GM23338 (cell line): Measurements from ENCODE around the gene LDLRAD3. TPM values are rescaled to one million over a fixed set of nuclear protein-coding genes. Genes with fewer than 3 reads are reported as not detected.

Experiments
- ATAC-seq: fragments of 200-7000 bp; cut with Tn5 transposase; 3 replicates; pipeline ENCODE4 v1.9.1; 2020
- DNase-seq: peaks from one replicate; pipeline ENCODE4 v3.0.0-alpha.2; 2015; ENCODE audit warnings: low spot score
- H2AFZ ChIP-seq: fragments of 200-600 bp; sonication (generic); 2 replicates; pipeline ENCODE4 v1.8.0; 2016; ENCODE audit warnings: antibody characterized with exemption, mild to moderate bottlenecking, moderate library complexity
- H3F3A ChIP-seq: fragments of 200-600 bp; sonication (generic); replicated peaks from 2 replicates; pipeline ENCODE4 v1.8.0; 2017; ENCODE audit warnings: antibody characterized with exemption, mixed run types, low read depth
- H3K27ac ChIP-seq: fragments of 200-600 bp; sonication (generic); 2 replicates; pipeline ENCODE4 v1.6.1; 2016; ENCODE audit warnings: low read depth
- H3K27me3 ChIP-seq: fragments of 200-600 bp; sonication (generic); 2 replicates; pipeline ENCODE4 v1.8.0; 2016; ENCODE audit warnings: mild to moderate bottlenecking, mixed run types, moderate library complexity; ENCODE audit not compliant: insufficient read depth
- H3K36me3 ChIP-seq: fragments of 200-600 bp; sonication (generic); 2 replicates; pipeline ENCODE4 v1.8.0; 2016; ENCODE audit warnings: mild to moderate bottlenecking; ENCODE audit not compliant: insufficient read depth
- H3K4me1 ChIP-seq: fragments of 200-600 bp; sonication (generic); 2 replicates; pipeline ENCODE4 v1.8.0; 2016; ENCODE audit warnings: mild to moderate bottlenecking, moderate library complexity; ENCODE audit not compliant: insufficient read depth
- H3K4me2 ChIP-seq: fragments of 200-600 bp; sonication (generic); 2 replicates; pipeline ENCODE4 v1.7.1; 2017; ENCODE audit warnings: mixed run types
- H3K4me3 ChIP-seq: fragments of 200-600 bp; sonication (generic); 2 replicates; pipeline ENCODE4 v1.6.1; 2016; ENCODE audit warnings: mixed run types
- H3K79me2 ChIP-seq: fragments of 200-600 bp; sonication (generic); replicated peaks from 2 replicates; pipeline ENCODE4 v1.8.0; 2017; ENCODE audit warnings: mild to moderate bottlenecking; ENCODE audit not compliant: insufficient read depth
- H3K9me2 ChIP-seq: fragments of 200-600 bp; sonication (generic); 2 replicates; pipeline ENCODE4 v1.8.0; 2017; ENCODE audit not compliant: insufficient read depth
- H4K20me1 ChIP-seq: fragments of 200-600 bp; sonication (generic); replicated peaks from 2 replicates; pipeline ENCODE4 v1.8.0; 2017; ENCODE audit warnings: mild to moderate bottlenecking; ENCODE audit not compliant: insufficient read depth
- H3K27ac Mint-ChIP-seq: 2 replicates; pipeline ENCODE4 v1.8.0; 2020; ENCODE audit warnings: inconsistent platforms, mild to moderate bottlenecking, moderate library complexity, mixed read lengths
- H3K27me3 Mint-ChIP-seq: 3 replicates; pipeline ENCODE4 v1.8.0; 2022; ENCODE audit warnings: low read depth, mild to moderate bottlenecking, moderate library complexity, mixed read lengths, inconsistent platforms; ENCODE audit not compliant: insufficient read depth, poor library complexity
- H3K36me3 Mint-ChIP-seq: 3 replicates; pipeline ENCODE4 v1.8.0; 2021; ENCODE audit warnings: low read depth, mild to moderate bottlenecking, inconsistent platforms, moderate library complexity, mixed read lengths
- H3K4me1 Mint-ChIP-seq: 3 replicates; pipeline ENCODE4 v1.8.0; 2020; ENCODE audit warnings: mild to moderate bottlenecking, inconsistent platforms, mixed read lengths
- H3K4me3 Mint-ChIP-seq: 3 replicates; pipeline ENCODE4 v1.8.0; 2021; ENCODE audit warnings: moderate library complexity, mild to moderate bottlenecking, inconsistent platforms, mixed read lengths
- H3K9me3 Mint-ChIP-seq: 3 replicates; pipeline ENCODE4 v1.8.0; 2020; ENCODE audit warnings: moderate library complexity, mild to moderate bottlenecking, inconsistent platforms, mixed read lengths
- CTCF ChIP-seq, 2 experiments: fragments of 200-600 bp in 1 of 2; sonication (generic) in 1 of 2; conservative IDR thresholded peaks; 2 replicates each; pipeline versions ENCODE4 v1.5.1 to v1.6.1; 2016 to 2017; ENCODE audit warnings: antibody characterized with exemption in 2 of 2, low read depth in 2 of 2, mild to moderate bottlenecking in 2 of 2, moderate library complexity in 1 of 2
- ETS1 ChIP-seq: IDR thresholded peaks from 2 replicates; pipeline ENCODE4 v1.6.1; 2016; ENCODE audit warnings: antibody characterized with exemption
- EZH2 ChIP-seq: fragments of 200-600 bp; sonication (generic); IDR thresholded peaks from one replicate; pipeline ENCODE4 v1.8.0; 2017; ENCODE audit warnings: antibody characterized with exemption, mild to moderate bottlenecking, low read depth; ENCODE audit not compliant: unreplicated experiment
- JUNB ChIP-seq: IDR thresholded peaks from one replicate; pipeline ENCODE4 v1.6.1; 2016; ENCODE audit warnings: antibody characterized with exemption; ENCODE audit not compliant: unreplicated experiment
- NANOG ChIP-seq: IDR thresholded peaks from 2 replicates; pipeline ENCODE4 v1.6.1; 2016; ENCODE audit warnings: antibody characterized with exemption, borderline replicate concordance
- POLR2AphosphoS5 ChIP-seq: IDR thresholded peaks from 2 replicates; pipeline ENCODE4 v1.6.1; 2016; ENCODE audit warnings: antibody characterized with exemption, low read depth
- REST ChIP-seq: IDR thresholded peaks from one replicate; pipeline ENCODE4 v1.6.1; 2018; ENCODE audit warnings: antibody characterized with exemption; ENCODE audit not compliant: unreplicated experiment
- ZNF114 ChIP-seq: fragments of 250-450 bp; sonication (Bioruptor Pico); IDR thresholded peaks from 2 replicates; pipeline ENCODE4 v1.5.0; 2020; ENCODE audit warnings: mild to moderate bottlenecking, moderate library complexity
- ZNF462 ChIP-seq: fragments of 250-450 bp; sonication (Bioruptor Pico); IDR thresholded peaks from 2 replicates; pipeline ENCODE4 v1.5.0; 2020; ENCODE audit warnings: mild to moderate bottlenecking, moderate library complexity
- polyA plus RNA-seq: library from polyadenylated mRNA; unstranded; fragments of >200 nt; fragmentation: Nextera tagmentation; extraction: Ambion mirVana; gene quantifications from 2 replicates; pipeline ENCODE4 v1.2.1, GENCODE V29; 2016
- total RNA-seq: library from RNA; depleted of rRNA; stranded (reverse); fragments of >200 nt; shearing (Covaris generic); gene quantifications from 2 replicates; pipeline ENCODE4 v1.2.3, GENCODE V29; 2014

Gene LDLRAD3
- total and polyA plus RNA-seq, 2 experiments from 2014 or later: 8.5 to 19.4 TPM

GRCh38 chr11:35909511-35910265, 34.2 kb upstream of the LDLRAD3 start (continued):
- no peak for TF ChIP-seq CTCF (conservative IDR thresholded peaks at IDR 0.05; ENCODE audit: low read depth in 2 of 2)
- no peak for TF ChIP-seq EZH2
- TF ChIP-seq ZNF114 (CRISPR knock-in tag): no peak

- H3K36me3 Mint-ChIP-seq: no peaks in the 10 kb centered on the region
- Histone ChIP-seq H3K27me3 (no peaks in the 10 kb centered on the region), H2AFZ (no peak overlapping the region), H3K36me3 (no peaks in the 10 kb centered on the region), H3K4me2 (no peak overlapping the region), H3K4me3 (no peak overlapping the region), H3K4me1 (no peaks in the 10 kb centered on the region), H4K20me1 (no peaks in the 10 kb centered on the region), H3K79me2 (no peaks in the 10 kb centered on the region), H3F3A (no peaks in the 10 kb centered on the region), H3K9me2 (peaks cover 7% of the 10 kb centered on the region; the same call in 1 of the 2 replicates), H3K27ac (no peak overlapping the region)
- no peaks in the 10 kb centered on the region for H3K9me3 Mint-ChIP-seq
- ATAC-seq (no peak), DNase-seq (no peak)
- no peak overlapping the region for H3K4me3 Mint-ChIP-seq
- H3K27ac Mint-ChIP-seq: no peak overlapping the region
- peaks cover 6% of the 10 kb centered on the region; the same call in 1 of the 3 replicates for H3K4me1 Mint-ChIP-seq
- H3K27me3 Mint-ChIP-seq: no peaks in the 10 kb centered on the region
- TF ChIP-seq ETS1: no peak
- no peak for TF ChIP-seq REST
- no peak for TF ChIP-seq JUNB
- no peak for TF ChIP-seq ZNF462 (CRISPR knock-in tag)
- TF ChIP-seq ZNF114 (CRISPR knock-in tag): no peak
- no peak for TF ChIP-seq NANOG
- no peak for TF ChIP-seq POLR2AphosphoS5
These were observed 32.8 kb upstream of the LDLRAD3 start for GRCh38 chr11:35911013-35911412.
